GM19240 (cell line): ENCODE measurements around the gene RIPK4.
"Not testable (repeated sequence)": the region's sequence is repeated elsewhere in the genome, so short reads cannot be mapped to it uniquely, and the experiment has no call there.

Experiments
- DNase-seq: peaks from one replicate; pipeline ENCODE4 v3.0.0; 2011; ENCODE audit warnings: low spot score; ENCODE audit not compliant: insufficient read length

The RIPK4 gene

DNA sequence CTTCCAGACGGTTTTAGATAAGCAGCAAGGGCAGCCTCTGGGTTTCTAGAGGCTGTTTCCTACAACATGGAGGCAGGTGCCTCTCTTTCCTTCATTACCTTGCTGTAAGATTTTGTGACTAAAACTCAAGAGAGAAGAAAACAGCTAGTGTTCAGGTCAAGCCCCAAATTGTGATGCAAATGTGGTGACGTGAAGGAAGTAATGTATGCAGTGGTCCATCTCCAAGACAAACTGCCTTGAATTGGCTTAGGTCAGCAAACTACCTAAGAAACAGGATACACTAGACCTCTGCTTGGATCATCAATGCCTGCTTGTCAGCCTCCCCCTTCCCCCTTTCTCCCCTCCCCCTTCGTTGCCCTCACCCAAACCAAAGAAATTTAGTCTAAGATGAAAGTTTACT lies 28.9 kb upstream of the RIPK4 start:
- no peak for DNase-seq

DNA sequence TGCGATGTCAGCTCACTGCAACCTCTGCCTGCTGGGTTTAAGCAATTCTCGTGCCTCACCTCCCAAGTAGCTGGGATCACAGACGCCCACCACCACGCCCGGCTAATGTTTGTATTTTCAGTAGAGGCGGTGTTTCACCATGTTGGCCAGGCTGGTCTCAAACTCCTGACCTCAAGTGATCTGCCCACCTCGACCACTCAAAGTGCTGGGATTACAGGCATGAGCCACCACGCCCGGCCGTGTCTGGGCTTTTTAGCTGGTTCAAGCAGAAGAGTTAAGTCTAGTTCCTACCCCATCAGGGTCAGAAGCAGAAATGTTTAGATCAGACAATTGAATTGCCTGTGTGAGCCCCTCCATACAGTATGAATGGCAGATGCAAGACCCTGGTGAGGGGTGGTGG lies 27.7 kb upstream of the RIPK4 start:
- no peak for DNase-seq

DNA sequence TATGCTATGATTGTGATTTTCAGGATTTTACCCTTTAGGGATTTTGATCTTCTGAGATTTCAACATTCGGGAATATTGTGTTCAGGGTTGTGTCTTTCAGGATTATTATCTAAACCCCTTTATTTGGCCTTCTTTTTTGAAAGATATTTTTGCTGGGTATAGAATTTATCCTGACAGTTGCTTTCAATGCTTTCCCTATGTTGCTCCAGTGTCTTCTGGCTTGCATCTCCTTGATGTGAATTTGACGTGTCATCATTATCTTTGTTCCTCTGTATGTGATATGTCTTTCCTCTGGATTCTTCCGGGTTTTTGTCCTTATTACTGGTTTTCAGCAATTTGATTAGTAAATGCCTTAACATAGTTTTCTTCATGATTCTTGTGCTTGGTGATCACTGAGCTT lies 25.9 kb upstream of the RIPK4 start:
- no peak for DNase-seq

DNA sequence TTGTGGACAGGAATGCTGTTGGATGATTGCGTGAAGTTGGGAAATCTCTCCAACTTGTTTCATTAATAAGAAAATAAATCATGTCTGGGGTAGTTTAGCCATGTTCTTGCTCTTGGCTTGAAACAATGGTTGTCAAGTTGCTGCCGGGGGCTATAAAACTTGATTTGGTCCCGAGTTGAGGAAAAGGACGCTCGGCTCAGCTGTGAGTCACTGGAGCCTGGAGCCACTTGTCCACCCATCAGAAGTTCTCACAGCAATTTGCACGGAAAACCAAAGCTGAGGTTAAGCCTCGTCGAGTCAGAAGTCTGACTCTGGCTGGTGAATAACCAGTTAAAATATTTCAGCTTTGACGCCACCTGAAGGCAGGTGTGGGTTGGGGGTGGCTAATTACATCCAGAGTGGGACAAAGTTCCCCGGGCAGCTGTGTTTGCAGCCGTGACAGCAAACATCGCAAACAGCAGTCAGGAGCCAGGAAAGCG lies 19.7 kb upstream of the RIPK4 start:
- no peak for DNase-seq

DNA sequence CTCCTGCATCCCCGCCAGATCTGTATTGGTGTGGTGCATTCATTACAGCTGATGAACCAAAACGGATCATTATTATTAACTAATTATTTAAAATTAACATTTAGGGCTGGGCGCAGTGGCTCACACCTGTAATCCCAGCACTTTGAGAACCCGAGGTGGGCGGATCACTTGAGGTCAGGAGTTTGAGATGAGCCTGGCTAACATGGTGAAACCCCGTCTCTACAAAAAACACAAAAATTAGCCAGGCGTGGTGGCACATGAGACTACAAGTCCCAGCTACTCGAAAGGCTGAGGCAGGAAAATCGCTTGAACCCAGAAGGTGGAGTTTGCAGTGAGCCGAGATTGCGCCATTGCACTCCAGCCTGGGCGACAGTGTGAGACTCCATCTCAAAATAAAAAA lies 18.4 kb upstream of the RIPK4 start:
- not testable (repeated sequence) for DNase-seq

DNA sequence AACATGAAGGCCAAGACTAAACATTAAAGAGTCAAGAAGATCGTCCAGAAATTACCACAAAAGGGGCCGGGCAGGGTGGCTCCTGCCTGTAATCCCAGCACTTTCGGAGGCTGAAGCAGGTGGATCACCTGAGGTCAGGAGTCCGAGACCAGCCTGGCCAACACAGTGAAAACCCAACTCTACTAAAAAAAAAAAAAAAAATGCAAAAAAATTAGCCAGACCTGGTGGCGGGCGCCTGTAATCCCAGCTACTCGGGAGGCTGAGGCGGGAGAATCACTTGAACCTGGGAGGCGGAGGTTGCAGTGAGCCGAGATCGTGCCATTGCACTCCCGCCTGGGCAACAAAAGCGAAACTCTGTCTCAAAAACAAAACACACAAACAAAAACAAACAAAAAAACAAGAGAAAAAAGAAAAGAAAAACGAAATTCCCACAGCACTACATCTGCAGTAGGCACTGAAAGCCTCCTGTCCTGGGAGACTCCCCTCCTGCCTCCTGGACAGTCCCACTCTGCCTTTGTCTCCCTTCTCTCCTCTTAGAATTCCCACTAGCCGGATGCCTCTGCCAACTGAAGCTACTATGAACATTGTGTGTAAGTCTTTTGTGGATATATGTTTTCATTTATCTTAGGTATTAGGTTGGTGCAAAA lies 17.7 kb upstream of the RIPK4 start:
- DNase-seq, result no peak

DNA sequence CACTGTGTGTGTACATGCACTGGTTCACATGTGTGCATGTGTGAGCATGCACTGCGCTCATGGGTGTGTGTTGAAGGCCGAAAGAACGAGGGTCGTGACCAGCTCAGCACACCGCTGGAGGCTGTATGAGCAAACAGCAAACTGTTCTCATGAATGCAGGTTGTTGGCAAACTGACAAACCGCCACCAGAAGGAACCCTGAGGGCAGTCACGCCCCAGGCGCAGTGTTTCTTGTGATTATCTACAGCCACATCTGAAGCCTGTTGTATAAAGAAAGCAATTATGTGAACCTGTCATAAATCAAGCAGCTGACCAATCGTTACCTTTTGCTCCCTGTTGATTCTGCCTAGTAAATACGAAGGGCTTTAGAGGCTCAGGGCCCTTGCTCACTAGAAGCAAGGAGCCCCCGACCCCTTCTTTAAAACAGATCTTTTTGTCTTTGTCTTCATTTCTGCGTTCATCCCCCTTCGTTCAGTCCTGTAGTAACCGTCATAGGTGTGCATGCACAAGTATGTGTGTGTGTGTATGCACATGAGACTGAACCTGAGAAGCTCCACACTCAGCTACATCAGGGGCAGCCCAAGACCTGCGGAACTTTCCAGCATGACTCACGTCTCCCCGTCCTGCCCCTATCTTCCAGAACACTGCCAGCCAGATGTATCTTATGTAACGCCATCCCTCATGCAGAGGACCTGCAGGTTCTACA lies 16.8 kb upstream of the RIPK4 start:
- DNase-seq, result no peak

DNA sequence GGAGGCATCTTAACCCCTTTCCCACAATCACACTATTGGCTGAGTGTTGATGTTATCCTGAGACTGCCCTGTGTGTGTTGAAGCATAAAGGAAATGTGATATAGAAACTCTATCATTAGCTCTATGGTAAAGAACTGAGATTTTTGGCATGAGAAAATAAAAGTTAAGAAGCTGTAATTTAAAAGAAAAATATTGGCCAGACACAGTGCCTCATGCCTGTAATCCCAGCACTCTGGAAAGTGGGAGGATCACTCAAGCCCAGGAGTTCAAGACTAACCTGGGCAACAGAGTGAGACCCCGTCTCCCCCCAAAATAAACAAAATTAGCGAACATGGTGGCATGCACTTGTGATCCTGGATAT lies 14.2 kb upstream of the RIPK4 start:
- no peak for DNase-seq

DNA sequence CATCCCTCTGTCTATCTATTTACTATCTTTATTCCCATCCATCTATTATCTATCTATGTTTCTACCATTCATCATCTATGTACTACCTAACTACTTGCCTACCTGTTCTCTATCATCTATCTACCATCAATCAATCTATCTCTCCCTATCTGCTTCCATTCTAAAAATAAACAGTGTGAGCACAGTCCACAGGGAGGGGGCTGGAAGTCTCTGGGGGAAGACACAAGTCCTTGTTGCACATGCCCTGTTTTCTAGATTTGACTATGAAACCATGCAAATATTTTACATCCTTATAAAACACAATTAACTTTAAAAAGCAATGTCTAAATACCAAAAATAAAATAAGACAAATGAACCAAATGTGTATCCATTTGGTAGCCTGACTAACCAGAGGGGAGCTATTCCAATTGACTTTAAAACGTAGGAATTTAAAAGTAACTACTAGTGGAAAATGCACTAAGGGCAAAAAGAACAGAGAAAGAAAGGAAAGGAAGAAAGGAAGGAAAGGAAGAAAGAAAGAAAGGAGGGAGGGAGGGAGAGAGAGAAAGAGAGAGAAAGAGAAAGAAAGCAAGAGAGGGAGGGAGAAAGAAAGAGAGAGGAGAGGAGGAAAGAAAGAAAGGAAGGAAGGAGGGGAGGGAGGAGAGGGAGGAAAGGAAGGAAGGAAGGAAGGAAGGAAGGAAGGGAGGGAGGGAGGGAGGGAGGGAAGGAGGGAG lies 13.6 kb upstream of the RIPK4 start:
- no peak for DNase-seq

DNA sequence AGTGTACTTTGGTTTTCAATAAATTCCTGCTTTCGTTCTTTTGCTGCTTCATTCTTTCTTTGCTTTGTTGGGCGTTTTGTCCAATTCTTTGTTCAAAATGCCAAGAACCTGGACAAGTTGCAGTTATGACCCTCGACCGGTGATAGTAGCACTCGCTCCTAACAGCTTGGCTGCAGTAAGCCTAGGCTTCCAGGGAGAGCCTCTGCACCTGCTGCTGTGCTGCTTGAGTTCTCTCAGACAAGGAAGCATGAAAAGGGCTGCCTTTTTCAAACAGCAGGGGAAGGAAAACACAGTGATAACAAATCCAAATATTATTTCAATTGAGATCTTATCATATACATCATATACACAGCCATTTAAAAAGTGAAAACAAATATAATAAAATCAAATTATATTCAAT lies 12.8 kb upstream of the RIPK4 start:
- DNase-seq, result no peak

DNA sequence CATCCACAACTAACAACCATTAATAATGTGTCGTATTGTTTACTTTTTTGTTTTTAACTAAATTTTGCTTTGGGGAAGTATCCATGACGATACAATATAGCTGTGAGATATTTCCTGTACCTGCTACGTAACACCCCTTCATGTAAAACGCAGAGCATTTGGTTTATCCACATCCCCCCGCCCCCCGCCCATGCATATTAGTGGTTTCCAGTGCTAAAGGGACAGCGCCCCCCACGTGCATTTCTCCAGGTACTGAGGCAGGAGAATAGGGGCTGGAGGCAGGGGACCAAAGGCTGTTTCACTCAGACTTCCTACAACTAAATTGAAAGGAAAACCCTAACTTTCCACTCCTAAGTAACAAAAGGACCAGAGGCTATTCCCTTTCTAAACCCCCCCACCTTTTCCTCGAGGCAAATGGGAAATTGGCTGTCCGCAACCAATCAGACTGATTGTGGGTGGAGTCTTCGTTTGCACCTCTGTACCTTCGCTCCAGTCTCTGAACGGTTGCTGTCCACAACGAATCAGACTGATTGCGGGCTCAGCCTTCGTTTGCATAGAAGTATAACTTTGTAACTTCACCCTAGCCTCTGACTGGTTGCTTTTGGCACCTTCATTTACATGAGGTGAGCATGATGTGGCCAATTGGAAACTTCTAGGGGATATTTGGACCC lies 12.2 kb upstream of the RIPK4 start:
- DNase-seq, result no peak

DNA sequence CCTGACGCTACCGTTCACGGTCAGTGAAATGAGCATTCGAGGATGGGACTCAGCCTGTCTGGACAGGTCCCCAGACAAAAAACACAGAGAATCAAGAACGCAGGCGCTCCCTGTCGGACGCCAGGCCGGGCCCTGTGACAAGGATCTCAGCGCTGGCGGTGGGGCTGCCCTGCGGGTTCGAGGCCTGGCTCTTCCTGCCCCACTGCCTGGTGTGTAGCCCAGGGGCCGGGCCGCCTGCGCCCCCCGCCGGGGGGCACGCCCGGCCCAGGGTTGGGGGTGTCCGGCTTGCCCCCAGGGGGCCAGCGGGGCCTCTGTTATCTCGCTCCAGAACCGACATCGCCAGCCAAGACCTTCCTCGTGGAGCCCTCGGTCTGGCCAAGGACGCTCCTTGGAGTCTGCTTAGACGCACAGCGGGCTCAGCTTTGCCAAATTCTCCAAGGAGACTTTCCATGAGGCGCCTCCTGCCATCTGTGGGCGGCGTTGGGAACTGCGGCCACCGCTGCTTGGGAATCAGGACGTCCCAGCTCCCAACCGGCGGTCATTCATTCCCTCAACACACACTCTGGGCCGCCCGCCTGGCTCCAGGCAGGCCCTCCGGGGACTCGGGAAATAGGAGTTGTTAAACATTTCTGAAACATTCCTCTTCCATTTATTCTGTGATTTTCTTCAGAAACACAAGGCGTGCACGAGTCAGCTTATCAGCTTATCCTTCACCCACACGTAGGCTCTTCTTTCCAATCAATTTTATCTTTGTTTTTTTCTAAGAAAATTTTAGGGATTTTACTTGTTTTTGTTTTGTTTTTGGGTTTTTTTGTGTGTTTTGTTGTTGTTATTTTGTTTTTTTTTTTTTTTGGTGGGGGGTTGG lies 11.3 kb upstream of the RIPK4 start:
- no peak for DNase-seq

DNA sequence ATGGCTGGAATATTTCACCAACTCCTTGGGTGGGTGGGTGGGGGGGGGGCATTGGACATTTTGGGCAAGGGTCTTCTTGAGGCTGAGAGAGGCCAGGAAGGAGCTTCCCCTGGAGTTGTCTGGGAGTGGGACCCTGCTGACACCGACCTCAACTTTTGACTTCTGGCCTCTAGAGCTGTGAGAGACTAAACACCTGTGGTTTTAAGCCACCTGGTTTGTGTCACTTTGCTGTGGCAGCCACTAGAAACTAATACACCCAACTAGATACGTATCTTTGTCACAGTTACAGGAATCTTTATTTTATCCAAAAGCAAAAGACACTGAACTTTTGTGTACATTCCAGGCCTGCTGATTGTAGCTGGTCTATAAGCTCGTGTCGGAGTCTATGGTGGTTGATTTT lies 9.9 kb upstream of the RIPK4 start:
- no peak for DNase-seq

DNA sequence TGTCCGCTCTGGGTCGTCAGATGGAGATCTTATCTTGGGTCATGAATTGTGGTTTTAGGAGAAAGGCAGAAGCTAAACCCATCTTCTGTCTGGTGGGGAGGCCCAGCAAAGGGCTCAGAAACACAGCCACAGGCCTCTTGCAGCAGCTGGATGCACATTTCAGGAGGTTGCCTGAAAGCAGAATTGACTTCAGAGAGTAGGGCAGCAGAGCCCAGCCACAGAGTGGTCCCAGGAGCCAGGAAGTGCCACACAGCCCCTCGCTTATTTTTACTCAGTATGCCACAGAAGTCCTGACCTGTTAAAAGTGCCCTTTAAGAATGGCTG lies 8.3 kb upstream of the RIPK4 start:
- no peak for DNase-seq

DNA sequence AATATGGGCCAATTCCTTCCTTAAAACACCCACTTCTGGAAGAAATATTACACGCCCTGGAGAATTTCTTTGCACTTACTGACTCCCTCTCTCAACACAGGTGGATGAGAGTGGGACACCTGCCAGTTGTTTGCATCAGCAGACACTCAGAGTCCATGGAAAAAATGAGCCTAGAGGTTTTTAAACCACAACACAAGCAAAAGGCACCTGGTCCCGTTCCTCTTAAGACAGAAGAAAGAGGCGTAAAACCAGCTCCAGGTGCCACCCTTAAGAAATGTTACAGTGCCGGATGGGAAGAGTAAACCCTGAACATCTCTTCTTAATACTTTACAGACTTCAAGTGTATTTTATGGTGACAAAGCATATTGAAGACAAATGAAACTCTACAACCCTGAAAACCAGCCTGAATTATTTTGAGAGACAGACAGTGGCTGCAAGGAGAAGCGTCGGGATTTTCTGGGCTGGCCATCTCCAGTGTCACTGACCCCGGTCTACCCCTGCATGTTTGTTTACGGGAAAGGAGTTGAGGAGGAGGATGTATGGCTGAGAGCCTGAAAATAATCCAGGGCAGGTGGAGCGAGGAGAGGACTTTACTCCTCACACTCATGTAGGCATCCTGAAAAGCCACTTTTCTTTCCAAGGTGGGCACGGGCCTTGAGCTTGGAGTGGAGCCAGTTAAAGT lies 7.8 kb upstream of the RIPK4 start:
- no peak for DNase-seq

DNA sequence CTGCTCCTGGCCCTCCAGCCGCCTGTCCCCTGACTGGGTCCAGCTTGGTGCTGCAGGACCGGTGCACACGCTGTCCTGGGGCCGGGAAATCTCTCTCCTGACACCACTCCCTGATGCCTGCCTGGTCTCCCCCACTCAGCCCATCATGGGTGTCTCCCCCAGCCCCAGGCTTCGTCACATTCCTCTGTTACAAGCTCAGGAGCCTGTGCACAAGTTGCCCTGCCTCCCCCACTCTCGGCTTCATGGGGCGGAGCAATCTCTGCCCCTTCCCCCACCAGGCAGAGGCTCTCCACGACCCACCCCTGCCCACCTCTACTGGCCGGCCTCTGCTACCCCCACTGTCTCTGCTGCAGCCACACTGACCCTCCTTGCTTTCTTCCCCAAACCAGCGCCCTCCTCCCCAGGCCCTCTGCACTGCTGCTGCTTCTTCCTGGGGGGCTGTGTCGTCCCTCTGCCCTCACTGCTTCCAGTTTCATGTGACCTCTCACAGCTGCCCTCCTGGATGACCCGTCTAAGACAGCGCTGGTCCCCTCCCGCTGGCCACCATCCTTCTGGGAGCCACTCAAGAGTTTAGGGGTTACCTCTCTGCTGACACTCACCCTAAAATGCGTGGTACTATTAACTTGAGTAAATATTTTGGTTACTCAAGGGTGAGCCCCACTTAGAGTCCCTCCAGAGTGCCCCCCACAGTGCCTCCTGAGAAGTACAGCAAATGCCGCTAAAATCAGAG lies 5.7 kb upstream of the RIPK4 start:
- no peak for DNase-seq

DNA sequence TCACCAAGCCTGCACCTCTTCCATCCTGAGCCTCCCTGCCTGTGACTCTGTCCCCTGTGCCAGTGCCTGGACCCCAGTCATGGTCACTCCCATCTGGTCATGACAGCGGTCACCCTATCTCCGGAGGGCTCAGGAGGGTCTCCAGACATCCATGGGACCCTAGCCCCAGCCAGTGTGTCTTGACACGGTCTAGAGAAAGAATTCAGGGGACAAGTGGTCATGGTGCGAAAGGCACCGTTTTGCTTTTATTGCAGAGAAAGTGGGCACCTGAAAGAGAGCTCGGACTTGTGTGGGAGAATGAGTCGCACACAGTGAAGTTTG lies 4.7 kb upstream of the RIPK4 start:
- DNase-seq, result no peak

DNA sequence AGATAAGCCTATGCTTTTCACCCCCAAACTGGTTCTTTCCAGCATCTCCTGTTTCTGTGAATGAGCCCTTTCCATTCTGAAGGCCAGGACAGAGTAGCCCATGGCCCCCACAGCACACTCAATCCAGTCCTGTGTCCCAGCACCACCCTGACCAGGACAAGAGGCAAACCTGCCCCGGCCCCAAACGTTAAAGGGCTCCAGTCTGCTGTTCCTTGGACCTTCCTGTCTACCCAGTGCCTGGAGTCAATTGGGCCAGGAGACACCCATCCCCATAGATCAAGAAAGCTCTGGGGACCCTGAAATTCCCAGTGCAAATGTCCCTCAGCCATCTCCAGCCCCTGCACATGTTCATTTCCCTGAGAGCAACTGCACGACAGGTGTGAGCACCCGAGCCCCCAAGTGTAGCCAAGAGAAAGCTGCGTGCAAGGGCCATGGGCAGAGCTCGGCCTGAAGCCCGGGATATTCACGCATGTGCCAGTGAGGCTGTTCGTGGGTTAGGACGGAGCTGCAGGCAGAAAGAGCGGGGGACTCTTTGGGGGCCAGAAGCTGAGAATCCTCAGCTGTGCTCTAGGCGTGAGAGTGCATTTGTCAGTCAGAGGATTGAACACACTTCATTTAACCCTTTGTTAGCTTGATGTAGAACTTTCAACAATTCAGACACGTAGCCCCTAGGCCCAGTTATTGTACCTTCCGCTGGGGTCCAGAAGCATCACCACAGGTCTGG lies 4.2 kb upstream of the RIPK4 start:
- DNase-seq, result no peak

DNA sequence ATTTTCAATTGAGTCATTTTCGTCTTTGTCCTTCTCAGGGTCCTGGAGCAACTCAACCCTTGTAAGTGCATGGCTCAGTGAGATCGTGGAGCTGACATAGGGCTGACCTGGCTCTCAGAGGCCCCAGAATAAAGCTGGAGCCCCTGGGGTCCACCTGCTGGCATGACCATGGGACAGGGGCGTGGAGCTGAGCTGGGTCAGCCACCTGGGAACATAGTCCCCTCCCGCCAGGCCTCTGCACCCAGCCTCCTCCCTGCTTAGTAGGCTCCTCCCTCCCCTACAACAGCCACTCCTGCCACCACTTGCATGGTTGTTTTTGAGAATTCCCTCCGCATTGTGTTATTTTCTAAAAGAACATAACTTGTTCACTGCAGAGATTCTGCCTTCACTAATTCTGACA lies 3.1 kb upstream of the RIPK4 start:
- DNase-seq, result no peak

DNA sequence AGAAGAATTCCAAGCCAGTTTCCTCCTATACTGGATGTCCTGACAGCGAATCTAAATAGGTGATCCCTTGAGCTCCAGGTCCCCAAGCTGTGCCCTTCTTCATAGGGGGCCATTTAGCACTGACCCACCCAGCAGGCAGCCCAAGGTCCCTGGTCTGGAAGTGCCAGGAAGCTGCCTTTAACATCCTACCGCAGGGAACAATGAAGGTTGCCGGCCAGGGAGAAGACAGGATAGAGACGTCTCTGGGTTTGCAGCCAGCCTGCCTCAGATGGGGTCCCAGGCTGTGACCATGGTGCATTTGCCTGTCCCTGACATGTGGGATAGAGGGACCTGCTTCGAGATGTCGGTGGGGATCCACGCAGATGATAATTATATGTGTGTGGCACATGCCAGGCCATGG lies 2.7 kb upstream of the RIPK4 start:
- DNase-seq, result no peak
